Erythroblast (primary cell): ENCODE results near the gene SLC23A2.

ENCODE experiments used
- GATA1 ChIP-seq: IDR thresholded peaks from 2 replicates; pipeline ENCODE4 v1.6.1; 2011; ENCODE audit warnings: low read depth, mild to moderate bottlenecking, control low read depth, low read length, moderate library complexity
- POLR2A ChIP-seq: IDR thresholded peaks from 2 replicates; pipeline ENCODE4 v1.6.1; 2011; ENCODE audit warnings: mild to moderate bottlenecking, low read length

GRCh38 chr20:4855097-4855496 lies 146.2 kb downstream of the SLC23A2 start:
- no peak for TF ChIP-seq POLR2A
- no peak for TF ChIP-seq GATA1
